PC-9 (cell line): ENCODE measurements around the gene ZFP36L1. TPM values are rescaled to one million over a fixed set of nuclear protein-coding genes. Genes with fewer than 3 reads are reported as not detected.

ENCODE experiments used
- BruUV-seq: library from RNA; stranded (reverse); fragments of 400-500 nt; replicated peaks from 2 replicates; lab custom pipeline; 2021; lab: Mats Ljungman, UMichigan
- CTCF ChIA-PET: fragments of 300-600 bp; sonication (Branson Sonifier 250); formaldehyde crosslinking; loops from one replicate; lab custom pipeline; 2022; ENCODE audit warnings: antibody characterized with exemption; lab: Charles Lee
- POLR2A ChIA-PET: fragments of 300-600 bp; sonication (Branson Sonifier 250); formaldehyde crosslinking; loops from one replicate; lab custom pipeline; 2022; ENCODE audit warnings: antibody characterized with exemption; ENCODE audit not compliant: unreplicated experiment; lab: Charles Lee
- DNase-seq, 2 experiments: peaks; one replicate each; pipeline versions ENCODE4 v3.0.0 to v3.0.0-alpha.2; 2015 to 2022; ENCODE audit warnings: mixed read lengths in 1 of 2
- H2AFZ ChIP-seq: fragments of 200-600 bp; sonication (generic); 2 replicates; pipeline ENCODE4 v1.8.1; 2017; ENCODE audit warnings: antibody characterized with exemption
- H3F3A ChIP-seq: fragments of 200-600 bp; sonication (generic); 2 replicates; pipeline ENCODE4 v1.8.1; 2017; ENCODE audit warnings: antibody characterized with exemption, mild to moderate bottlenecking, low read depth; ENCODE audit not compliant: insufficient read depth
- H3K27ac ChIP-seq: fragments of 200-600 bp; sonication (generic); 2 replicates; pipeline ENCODE4 v1.6.1; 2016; ENCODE audit warnings: mixed run types
- H3K27me3 ChIP-seq: fragments of 200-600 bp; sonication (generic); 2 replicates; pipeline ENCODE4 v1.6.1; 2016; ENCODE audit warnings: low read depth, mixed run types; ENCODE audit not compliant: insufficient read depth
- H3K36me3 ChIP-seq: fragments of 200-600 bp; sonication (generic); 2 replicates; pipeline ENCODE4 v1.6.1; 2016; ENCODE audit warnings: low read depth, mixed run types
- H3K4me1 ChIP-seq: fragments of 200-600 bp; sonication (generic); replicated peaks from 2 replicates; pipeline ENCODE4 v1.6.1; 2016; ENCODE audit warnings: mixed run types; ENCODE audit not compliant: insufficient read depth
- H3K4me2 ChIP-seq: fragments of 200-600 bp; sonication (generic); 2 replicates; pipeline ENCODE4 v1.6.1; 2017; ENCODE audit warnings: mixed run types
- H3K4me3 ChIP-seq: fragments of 200-600 bp; sonication (generic); 2 replicates; pipeline ENCODE4 v1.6.1; 2016; ENCODE audit warnings: mixed run types
- H3K79me2 ChIP-seq: fragments of 200-600 bp; sonication (generic); 2 replicates; pipeline ENCODE4 v1.6.1; 2017; ENCODE audit warnings: low read depth, mixed run types
- H3K9me2 ChIP-seq: fragments of 200-600 bp; sonication (generic); 2 replicates; pipeline ENCODE4 v1.8.1; 2017; ENCODE audit warnings: mild to moderate bottlenecking; ENCODE audit not compliant: insufficient read depth
- H3K9me3 ChIP-seq: fragments of 200-600 bp; sonication (generic); 2 replicates; pipeline ENCODE4 v1.8.1; 2016; ENCODE audit warnings: low read depth; ENCODE audit not compliant: insufficient read depth
- H4K20me1 ChIP-seq: fragments of 200-600 bp; sonication (generic); 2 replicates; pipeline ENCODE4 v1.8.1; 2017; ENCODE audit not compliant: insufficient read depth
- CTCF ChIP-seq: fragments of 200-600 bp; sonication (generic); conservative IDR thresholded peaks from 2 replicates; pipeline ENCODE4 v1.6.1; 2017; ENCODE audit warnings: mixed run types, antibody characterized with exemption, mild to moderate bottlenecking, moderate library complexity
- EZH2 ChIP-seq: fragments of 200-600 bp; sonication (generic); IDR thresholded peaks from 2 replicates; pipeline ENCODE4 v1.8.0; 2017; ENCODE audit warnings: antibody characterized with exemption, low read depth
- intact Hi-C: fragments of 100-400 bp; cut with micrococcal nuclease; formaldehyde crosslinking; loops from one replicate; pipeline ENCODE4 v1.10.0; 2022; ENCODE audit not compliant: unreplicated experiment
- total RNA-seq: library from RNA; stranded (reverse); gene quantifications from 2 replicates; pipeline ENCODE4 v1.2.3, GENCODE V29; 2021

Gene ZFP36L1
- total RNA-seq, 1 experiment from 2014 or later: 179 TPM

GRCh38 chr14:68757618-68758081 lies 35.2 kb downstream of the ZFP36L1 start:
- no peak for DNase-seq
- no peak overlapping the region for H3K4me2 ChIP-seq
- no peaks in the 10 kb centered on the region for H3K27me3 ChIP-seq
- no peaks in the 10 kb centered on the region for H3K9me3 ChIP-seq
- H2AFZ ChIP-seq: no peak overlapping the region
- no peak overlapping the region for H3K27ac ChIP-seq
- CTCF ChIA-PET: no interaction called here
- no peaks in the 10 kb centered on the region for H3F3A ChIP-seq
- no TSS peak for BruUV-seq
- peaks cover 7% of the 10 kb centered on the region for H3K4me1 ChIP-seq
- no peak overlapping the region for H3K4me3 ChIP-seq
- no peaks in the 10 kb centered on the region for H3K36me3 ChIP-seq
- POLR2A ChIA-PET: interaction anchor here (0.6 kb wide), 1 partner anchor 1517 kb away, joined by 17 read pairs; the partner anchor contains the start of gene PALS1
- H3K79me2 ChIP-seq: no peaks in the 10 kb centered on the region
- no peak for TF ChIP-seq CTCF
- TF ChIP-seq EZH2: no peak
- no peaks in the 10 kb centered on the region for H4K20me1 ChIP-seq
- intact Hi-C loops: no loop called here
- no peaks in the 10 kb centered on the region for H3K9me2 ChIP-seq

- ChIA-PET POLR2A (no interaction called here), CTCF (no interaction called here)
- intact Hi-C loops: no loop called here
- Histone ChIP-seq H3F3A (no peaks in the 10 kb centered on the region), H3K4me3 (no peak overlapping the region), H3K27ac (no peak overlapping the region), H3K36me3 (no peaks in the 10 kb centered on the region), H2AFZ (no peak overlapping the region), H3K4me1 (peaks cover 7% of the 10 kb centered on the region), H3K9me3 (no peaks in the 10 kb centered on the region), H3K4me2 (no peak overlapping the region), H3K79me2 (no peaks in the 10 kb centered on the region), H3K9me2 (no peaks in the 10 kb centered on the region), H4K20me1 (no peaks in the 10 kb centered on the region), H3K27me3 (no peaks in the 10 kb centered on the region)
- no peak for TF ChIP-seq CTCF
- no peak for TF ChIP-seq EZH2
- no peak for DNase-seq
- no TSS peak for BruUV-seq
These were observed 36.1 kb downstream of the ZFP36L1 start for GRCh38 chr14:68756734-68757133.

GRCh38 chr14:68756000-68756481 lies 36.8 kb downstream of the ZFP36L1 start:
- CTCF ChIA-PET: no interaction called here
- POLR2A ChIA-PET: no interaction called here

More at GRCh38 chr14:68756000-68756481, 36.8 kb downstream of the ZFP36L1 start:
- no TSS peak for BruUV-seq
- Histone ChIP-seq H4K20me1 (no peaks in the 10 kb centered on the region), H3K36me3 (no peaks in the 10 kb centered on the region), H3K4me2 (no peak overlapping the region), H2AFZ (no peak overlapping the region), H3K9me2 (no peaks in the 10 kb centered on the region), H3K4me1 (peaks cover 7% of the 10 kb centered on the region), H3K9me3 (no peaks in the 10 kb centered on the region), H3K27me3 (no peaks in the 10 kb centered on the region), H3K4me3 (no peak overlapping the region), H3K27ac (no peak overlapping the region), H3K79me2 (no peaks in the 10 kb centered on the region), H3F3A (no peaks in the 10 kb centered on the region)
- DNase-seq: no peak
- intact Hi-C loops: no loop called here
- TF ChIP-seq EZH2 (no peak), CTCF (no peak)
